ENCODE results near the gene ENKUR. TPM values are rescaled to one million over a fixed set of nuclear protein-coding genes. Genes with fewer than 3 reads are reported as not detected.
"Not testable (repeated sequence)": the region's sequence is repeated elsewhere in the genome, so short reads cannot be mapped to it uniquely, and the experiment has no call there.

Gene ENKUR
- total RNA-seq, 1 experiment from 2014 or later = 0.13 TPM

DNA sequence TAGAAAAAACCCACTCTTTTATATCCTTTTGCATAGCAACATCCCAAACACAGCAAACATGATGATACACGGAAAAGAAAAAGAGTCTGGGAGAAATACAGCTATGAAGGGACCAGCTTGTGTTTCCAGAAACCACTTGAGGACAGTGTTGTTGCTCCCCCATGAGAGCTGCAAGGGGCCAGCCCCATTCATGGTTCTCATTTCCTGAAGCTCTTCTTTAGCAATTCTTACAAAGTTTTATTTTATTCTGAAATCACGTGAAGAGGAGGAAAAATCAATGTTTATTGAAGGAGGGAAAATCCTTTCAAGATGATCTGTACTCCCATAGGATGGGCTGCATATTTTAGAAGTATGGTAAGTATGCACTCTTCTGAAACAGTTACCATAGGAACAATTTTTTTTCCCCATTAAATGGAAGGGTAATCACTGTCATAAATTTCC is 46.1 kb downstream of the ENKUR start:
- no TSS peak for BruUV-seq (replicated peaks)
- CTCF ChIA-PET = no interaction called here
- ATAC-seq (no peak), DNase-seq (ENCODE audit: low read depth, low spot score) (no peak)
- intact Hi-C loops (cut with micrococcal nuclease; ENCODE audit: unreplicated experiment) (no loop called here), in situ Hi-C loops (cut with HindIII; ENCODE audit: low pct_unique_long_range_greater_than_20kb, low sequenced_read_pairs) (no loop called here)
- Histone ChIP-seq H3K4me1 (ENCODE audit: control insufficient read depth, insufficient read depth, low read length) (no peaks in the 10 kb centered on the region), H3K4me3 (ENCODE audit: low read depth in 2 of 2, low read length in 2 of 2) (no peak overlapping the region), H3K27me3 (ENCODE audit: control insufficient read depth, insufficient read depth, low read length) (no peaks in the 10 kb centered on the region), H3K36me3 (ENCODE audit: control insufficient read depth, insufficient read depth, low read length) (no peaks in the 10 kb centered on the region), H3K27ac (ENCODE audit: low read length) (no peak overlapping the region), H3K9me3 (ENCODE audit: control insufficient read depth, insufficient read depth, low read depth, low read length) (no peaks in the 10 kb centered on the region)
- POLR2A ChIA-PET = no interaction called here
- no peak for TF ChIP-seq TCF7L2 (IDR thresholded peaks at IDR 0.05; ENCODE audit: low read depth, low read length)
- no peak for TF ChIP-seq SIN3A (IDR thresholded peaks at IDR 0.05; ENCODE audit: borderline replicate concordance, insufficient read depth, low read depth, low read length)
- TF ChIP-seq, protein P1, sequence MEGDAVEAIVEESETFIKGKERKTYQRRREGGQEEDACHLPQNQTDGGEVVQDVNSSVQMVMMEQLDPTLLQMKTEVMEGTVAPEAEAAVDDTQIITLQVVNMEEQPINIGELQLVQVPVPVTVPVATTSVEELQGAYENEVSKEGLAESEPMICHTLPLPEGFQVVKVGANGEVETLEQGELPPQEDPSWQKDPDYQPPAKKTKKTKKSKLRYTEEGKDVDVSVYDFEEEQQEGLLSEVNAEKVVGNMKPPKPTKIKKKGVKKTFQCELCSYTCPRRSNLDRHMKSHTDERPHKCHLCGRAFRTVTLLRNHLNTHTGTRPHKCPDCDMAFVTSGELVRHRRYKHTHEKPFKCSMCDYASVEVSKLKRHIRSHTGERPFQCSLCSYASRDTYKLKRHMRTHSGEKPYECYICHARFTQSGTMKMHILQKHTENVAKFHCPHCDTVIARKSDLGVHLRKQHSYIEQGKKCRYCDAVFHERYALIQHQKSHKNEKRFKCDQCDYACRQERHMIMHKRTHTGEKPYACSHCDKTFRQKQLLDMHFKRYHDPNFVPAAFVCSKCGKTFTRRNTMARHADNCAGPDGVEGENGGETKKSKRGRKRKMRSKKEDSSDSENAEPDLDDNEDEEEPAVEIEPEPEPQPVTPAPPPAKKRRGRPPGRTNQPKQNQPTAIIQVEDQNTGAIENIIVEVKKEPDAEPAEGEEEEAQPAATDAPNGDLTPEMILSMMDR (IDR thresholded peaks at IDR 0.05) = no peak
- TF ChIP-seq, protein P2, sequence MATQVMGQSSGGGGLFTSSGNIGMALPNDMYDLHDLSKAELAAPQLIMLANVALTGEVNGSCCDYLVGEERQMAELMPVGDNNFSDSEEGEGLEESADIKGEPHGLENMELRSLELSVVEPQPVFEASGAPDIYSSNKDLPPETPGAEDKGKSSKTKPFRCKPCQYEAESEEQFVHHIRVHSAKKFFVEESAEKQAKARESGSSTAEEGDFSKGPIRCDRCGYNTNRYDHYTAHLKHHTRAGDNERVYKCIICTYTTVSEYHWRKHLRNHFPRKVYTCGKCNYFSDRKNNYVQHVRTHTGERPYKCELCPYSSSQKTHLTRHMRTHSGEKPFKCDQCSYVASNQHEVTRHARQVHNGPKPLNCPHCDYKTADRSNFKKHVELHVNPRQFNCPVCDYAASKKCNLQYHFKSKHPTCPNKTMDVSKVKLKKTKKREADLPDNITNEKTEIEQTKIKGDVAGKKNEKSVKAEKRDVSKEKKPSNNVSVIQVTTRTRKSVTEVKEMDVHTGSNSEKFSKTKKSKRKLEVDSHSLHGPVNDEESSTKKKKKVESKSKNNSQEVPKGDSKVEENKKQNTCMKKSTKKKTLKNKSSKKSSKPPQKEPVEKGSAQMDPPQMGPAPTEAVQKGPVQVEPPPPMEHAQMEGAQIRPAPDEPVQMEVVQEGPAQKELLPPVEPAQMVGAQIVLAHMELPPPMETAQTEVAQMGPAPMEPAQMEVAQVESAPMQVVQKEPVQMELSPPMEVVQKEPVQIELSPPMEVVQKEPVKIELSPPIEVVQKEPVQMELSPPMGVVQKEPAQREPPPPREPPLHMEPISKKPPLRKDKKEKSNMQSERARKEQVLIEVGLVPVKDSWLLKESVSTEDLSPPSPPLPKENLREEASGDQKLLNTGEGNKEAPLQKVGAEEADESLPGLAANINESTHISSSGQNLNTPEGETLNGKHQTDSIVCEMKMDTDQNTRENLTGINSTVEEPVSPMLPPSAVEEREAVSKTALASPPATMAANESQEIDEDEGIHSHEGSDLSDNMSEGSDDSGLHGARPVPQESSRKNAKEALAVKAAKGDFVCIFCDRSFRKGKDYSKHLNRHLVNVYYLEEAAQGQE (IDR thresholded peaks at IDR 0.05; ENCODE audit: insufficient read depth in 1 of 2, low read depth in 2 of 2, low read length in 1 of 2) = no peak

DNA sequence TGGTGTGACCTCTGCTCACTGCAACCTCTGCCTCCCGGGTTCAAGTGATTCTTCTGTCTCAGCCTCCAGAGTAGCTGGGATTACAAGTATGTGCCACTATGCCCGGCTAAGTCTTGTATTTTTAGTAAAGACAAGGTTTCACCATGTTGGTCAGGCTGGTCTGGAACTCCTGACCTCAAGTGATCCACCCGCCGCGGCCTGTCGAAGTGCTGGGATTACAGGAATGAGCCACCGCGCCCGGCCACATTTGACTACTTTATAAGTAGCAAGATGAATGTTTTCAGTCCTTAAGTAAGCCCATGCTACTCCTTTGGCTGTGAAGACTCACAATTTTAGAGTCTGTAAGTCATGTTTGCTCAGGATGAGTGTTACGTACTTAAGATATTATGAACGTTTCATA is 47.0 kb downstream of the ENKUR start:
- in situ Hi-C loops (cut with HindIII; ENCODE audit: low pct_unique_long_range_greater_than_20kb, low sequenced_read_pairs); BruUV-seq (replicated peaks); H3K4me1 ChIP-seq (ENCODE audit: control insufficient read depth, insufficient read depth, low read length); H3K36me3 ChIP-seq (ENCODE audit: control insufficient read depth, insufficient read depth, low read length); ATAC-seq; H3K4me3 ChIP-seq (ENCODE audit: low read depth in 2 of 2, low read length in 2 of 2); H3K27me3 ChIP-seq (ENCODE audit: control insufficient read depth, insufficient read depth, low read length); POLR2A ChIA-PET; H3K9me3 ChIP-seq (ENCODE audit: control insufficient read depth, insufficient read depth, low read depth, low read length); H3K27ac ChIP-seq (ENCODE audit: low read length); DNase-seq (ENCODE audit: low read depth, low spot score); CTCF ChIA-PET; intact Hi-C loops (cut with micrococcal nuclease; ENCODE audit: unreplicated experiment): not testable (repeated sequence)

DNA sequence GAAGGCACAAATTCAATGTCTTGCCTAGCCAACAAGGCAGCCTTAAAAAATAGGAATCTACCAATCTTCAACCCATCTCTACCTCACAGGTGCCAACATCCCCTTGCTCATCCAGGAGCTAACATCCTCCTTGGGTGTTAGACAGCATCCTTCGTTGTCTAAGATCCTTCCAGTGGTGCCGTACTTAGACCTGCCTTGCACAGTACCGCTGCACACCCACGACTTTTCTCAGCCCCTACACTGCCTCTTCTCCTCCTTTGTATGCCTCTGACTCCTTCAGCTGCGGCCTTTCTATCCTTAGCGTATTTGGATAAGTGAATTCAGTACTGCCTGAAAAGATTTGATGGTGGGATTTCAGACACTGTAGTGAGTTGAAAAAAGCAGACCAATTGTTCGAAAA is 47.6 kb downstream of the ENKUR start:
- POLR2A ChIA-PET = no interaction called here
- Histone ChIP-seq H3K4me3 (ENCODE audit: low read depth in 2 of 2, low read length in 2 of 2) (no peak overlapping the region), H3K4me1 (ENCODE audit: control insufficient read depth, insufficient read depth, low read length) (no peaks in the 10 kb centered on the region), H3K36me3 (ENCODE audit: control insufficient read depth, insufficient read depth, low read length) (no peaks in the 10 kb centered on the region), H3K27me3 (ENCODE audit: control insufficient read depth, insufficient read depth, low read length) (no peaks in the 10 kb centered on the region), H3K9me3 (ENCODE audit: control insufficient read depth, insufficient read depth, low read depth, low read length) (no peaks in the 10 kb centered on the region), H3K27ac (ENCODE audit: low read length) (no peak overlapping the region)
- no peak for DNase-seq (ENCODE audit: low read depth, low spot score)
- intact Hi-C loops (cut with micrococcal nuclease; ENCODE audit: unreplicated experiment) (no loop called here), in situ Hi-C loops (cut with HindIII; ENCODE audit: low pct_unique_long_range_greater_than_20kb, low sequenced_read_pairs) (no loop called here)
- no peak for ATAC-seq
- CTCF ChIA-PET = no interaction called here
- no TSS peak for BruUV-seq (replicated peaks)
- TF ChIP-seq, protein P1 (IDR thresholded peaks at IDR 0.05) = no peak
- TF ChIP-seq POLR2AphosphoS5 (IDR thresholded peaks at IDR 0.05; ENCODE audit: low read depth, low read length) (no peak), SIN3A (IDR thresholded peaks at IDR 0.05; ENCODE audit: borderline replicate concordance, insufficient read depth, low read depth, low read length) (no peak), TCF7L2 (IDR thresholded peaks at IDR 0.05; ENCODE audit: low read depth, low read length) (no peak)
- TF ChIP-seq, protein P2 (IDR thresholded peaks at IDR 0.05; ENCODE audit: insufficient read depth in 1 of 2, low read depth in 2 of 2, low read length in 1 of 2) = no peak
